HepG2 (cell line): ENCODE results near the gene PTX4.

Experiments used
- POLR2AphosphoS5 ChIP-seq: IDR thresholded peaks from 2 replicates; pipeline ENCODE4 v1.6.1; 2012; ENCODE audit warnings: low read depth, low read length
- REXO4 ChIP-seq: sonication (generic); formaldehyde crosslinking; IDR thresholded peaks from 2 replicates; pipeline ENCODE4 v1.8.0; 2022; ENCODE audit warnings: missing genetic modification reagents, mild to moderate bottlenecking, borderline replicate concordance
- SOX6 ChIP-seq, 2 experiments: fragments of 450-650 bp in 1 of 2; sonication (generic) in 1 of 2; formaldehyde crosslinking in 1 of 2; IDR thresholded peaks; 2 replicates each; pipeline versions ENCODE4 v1.4.0 to v1.6.1; 2017 to 2020; ENCODE audit warnings: antibody characterized with exemption in 1 of 2, mild to moderate bottlenecking in 1 of 2, missing genetic modification reagents in 1 of 2
- SP4 ChIP-seq: sonication (generic); formaldehyde crosslinking; IDR thresholded peaks from 2 replicates; pipeline ENCODE4 v1.8.1; 2023; ENCODE audit warnings: mild to moderate bottlenecking, missing genetic modification reagents
- SSRP1 ChIP-seq: IDR thresholded peaks from 2 replicates; pipeline ENCODE4 v1.6.1; 2016; ENCODE audit warnings: control low read depth
- ZSCAN12 ChIP-seq: sonication (generic); formaldehyde crosslinking; IDR thresholded peaks from 2 replicates; pipeline ENCODE4 v1.9.0; 2021; ENCODE audit warnings: mild to moderate bottlenecking, missing genetic modification reagents
- TF ChIP-seq, protein P1 (sequence below): sonication (generic); formaldehyde crosslinking; IDR thresholded peaks from 2 replicates; pipeline ENCODE4 v1.5.0; 2020; ENCODE audit warnings: mild to moderate bottlenecking, missing genetic modification reagents, moderate library complexity
- TF ChIP-seq, protein P2 (sequence below): sonication (generic); formaldehyde crosslinking; IDR thresholded peaks from 2 replicates; pipeline ENCODE4 v1.4.0; 2020; ENCODE audit warnings: mild to moderate bottlenecking, missing genetic modification reagents
- TF ChIP-seq, protein P3 (sequence below): sonication (generic); formaldehyde crosslinking; IDR thresholded peaks from 2 replicates; pipeline ENCODE4 v1.4.0; 2020; ENCODE audit warnings: missing genetic modification reagents

DNA sequence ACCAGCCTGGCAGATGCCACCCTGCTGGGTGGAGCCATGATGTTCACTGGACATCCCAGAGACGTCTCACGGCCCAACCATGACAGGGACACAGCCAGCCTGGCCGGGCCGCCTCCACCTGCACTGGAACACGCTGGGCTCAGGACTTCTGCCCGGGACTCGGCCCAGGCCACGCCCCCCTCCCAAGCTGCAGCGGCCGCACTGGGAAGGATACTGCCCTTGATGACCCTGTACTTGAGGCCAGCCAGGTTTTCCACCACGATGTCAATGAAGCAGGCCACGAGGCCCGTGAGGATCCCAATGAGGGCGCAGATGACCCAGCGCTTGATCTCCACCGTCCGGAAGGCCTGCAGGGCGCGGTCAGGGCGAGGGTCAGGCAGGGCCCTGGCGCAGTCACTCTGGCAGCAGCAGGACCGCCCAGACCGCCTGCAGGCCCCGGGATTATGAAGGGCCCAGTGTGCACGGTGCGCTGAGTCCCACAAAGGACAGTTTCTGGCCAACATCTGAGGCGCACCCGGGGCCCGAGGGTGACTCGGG, 28.1 kb downstream of the PTX4 start:
- TF ChIP-seq SSRP1, result no peak
- TF ChIP-seq SP4 (CRISPR knock-in tag), result no peak
- TF ChIP-seq SOX6 (IDR thresholded peaks at IDR 0.05), result no peak
- TF ChIP-seq SOX6 (CRISPR knock-in tag; IDR thresholded peaks at IDR 0.05), result no peak
- TF ChIP-seq, protein P1, sequence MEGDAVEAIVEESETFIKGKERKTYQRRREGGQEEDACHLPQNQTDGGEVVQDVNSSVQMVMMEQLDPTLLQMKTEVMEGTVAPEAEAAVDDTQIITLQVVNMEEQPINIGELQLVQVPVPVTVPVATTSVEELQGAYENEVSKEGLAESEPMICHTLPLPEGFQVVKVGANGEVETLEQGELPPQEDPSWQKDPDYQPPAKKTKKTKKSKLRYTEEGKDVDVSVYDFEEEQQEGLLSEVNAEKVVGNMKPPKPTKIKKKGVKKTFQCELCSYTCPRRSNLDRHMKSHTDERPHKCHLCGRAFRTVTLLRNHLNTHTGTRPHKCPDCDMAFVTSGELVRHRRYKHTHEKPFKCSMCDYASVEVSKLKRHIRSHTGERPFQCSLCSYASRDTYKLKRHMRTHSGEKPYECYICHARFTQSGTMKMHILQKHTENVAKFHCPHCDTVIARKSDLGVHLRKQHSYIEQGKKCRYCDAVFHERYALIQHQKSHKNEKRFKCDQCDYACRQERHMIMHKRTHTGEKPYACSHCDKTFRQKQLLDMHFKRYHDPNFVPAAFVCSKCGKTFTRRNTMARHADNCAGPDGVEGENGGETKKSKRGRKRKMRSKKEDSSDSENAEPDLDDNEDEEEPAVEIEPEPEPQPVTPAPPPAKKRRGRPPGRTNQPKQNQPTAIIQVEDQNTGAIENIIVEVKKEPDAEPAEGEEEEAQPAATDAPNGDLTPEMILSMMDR, result no peak
- TF ChIP-seq POLR2AphosphoS5, result no peak
- TF ChIP-seq, protein P2, sequence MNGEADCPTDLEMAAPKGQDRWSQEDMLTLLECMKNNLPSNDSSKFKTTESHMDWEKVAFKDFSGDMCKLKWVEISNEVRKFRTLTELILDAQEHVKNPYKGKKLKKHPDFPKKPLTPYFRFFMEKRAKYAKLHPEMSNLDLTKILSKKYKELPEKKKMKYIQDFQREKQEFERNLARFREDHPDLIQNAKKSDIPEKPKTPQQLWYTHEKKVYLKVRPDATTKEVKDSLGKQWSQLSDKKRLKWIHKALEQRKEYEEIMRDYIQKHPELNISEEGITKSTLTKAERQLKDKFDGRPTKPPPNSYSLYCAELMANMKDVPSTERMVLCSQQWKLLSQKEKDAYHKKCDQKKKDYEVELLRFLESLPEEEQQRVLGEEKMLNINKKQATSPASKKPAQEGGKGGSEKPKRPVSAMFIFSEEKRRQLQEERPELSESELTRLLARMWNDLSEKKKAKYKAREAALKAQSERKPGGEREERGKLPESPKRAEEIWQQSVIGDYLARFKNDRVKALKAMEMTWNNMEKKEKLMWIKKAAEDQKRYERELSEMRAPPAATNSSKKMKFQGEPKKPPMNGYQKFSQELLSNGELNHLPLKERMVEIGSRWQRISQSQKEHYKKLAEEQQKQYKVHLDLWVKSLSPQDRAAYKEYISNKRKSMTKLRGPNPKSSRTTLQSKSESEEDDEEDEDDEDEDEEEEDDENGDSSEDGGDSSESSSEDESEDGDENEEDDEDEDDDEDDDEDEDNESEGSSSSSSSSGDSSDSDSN (CRISPR knock-in tag), result no peak
- no peak for TF ChIP-seq ZSCAN12 (CRISPR knock-in tag)
- TF ChIP-seq, protein P3, sequence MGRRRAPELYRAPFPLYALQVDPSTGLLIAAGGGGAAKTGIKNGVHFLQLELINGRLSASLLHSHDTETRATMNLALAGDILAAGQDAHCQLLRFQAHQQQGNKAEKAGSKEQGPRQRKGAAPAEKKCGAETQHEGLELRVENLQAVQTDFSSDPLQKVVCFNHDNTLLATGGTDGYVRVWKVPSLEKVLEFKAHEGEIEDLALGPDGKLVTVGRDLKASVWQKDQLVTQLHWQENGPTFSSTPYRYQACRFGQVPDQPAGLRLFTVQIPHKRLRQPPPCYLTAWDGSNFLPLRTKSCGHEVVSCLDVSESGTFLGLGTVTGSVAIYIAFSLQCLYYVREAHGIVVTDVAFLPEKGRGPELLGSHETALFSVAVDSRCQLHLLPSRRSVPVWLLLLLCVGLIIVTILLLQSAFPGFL, result no peak
- TF ChIP-seq REXO4 (CRISPR knock-in tag), result no peak
